Right atrium auricular region (tissue), 2 donors: ENCODE results near the gene CRYZL1. TPM values are rescaled to one million over a fixed set of nuclear protein-coding genes. Genes with fewer than 3 reads are reported as not detected.
"Not testable (repeated sequence)": the region's sequence is repeated elsewhere in the genome, so short reads cannot be mapped to it uniquely, and the experiment has no call there.

ENCODE experiments used
- DNase-seq: peaks from one replicate; pipeline ENCODE4 v3.0.0-alpha.2; 2019; ENCODE audit warnings: low spot score
- H3K27ac ChIP-seq, 2 donors: fragments of 200-600 bp; sonication (generic); 1 replicate in 1 of 2; 2 replicates in 1 of 2; pipeline ENCODE4 v1.5.1; 2016 to 2019
- H3K27me3 ChIP-seq, 2 donors: fragments of 200-600 bp; sonication (generic); one replicate each; pipeline versions ENCODE4 v1.5.1 to v1.6.0; 2017 to 2019
- H3K36me3 ChIP-seq: fragments of 200-600 bp; sonication (generic); one replicate; pipeline ENCODE4 v1.5.1; 2016
- H3K4me1 ChIP-seq, 2 donors: fragments of 200-600 bp; sonication (generic); one replicate each; pipeline versions ENCODE4 v1.5.1 to v1.6.0; 2017 to 2019
- H3K4me3 ChIP-seq, 2 donors: fragments of 200-600 bp; sonication (generic); 1 replicate in 1 of 2; 2 replicates in 1 of 2; pipeline ENCODE4 v1.5.1; 2017 to 2019; ENCODE audit warnings: mild to moderate bottlenecking in 1 of 2, moderate library complexity in 1 of 2
- H3K9me3 ChIP-seq, 2 donors: fragments of 200-600 bp; sonication (generic); one replicate each; pipeline ENCODE4 v1.5.1; 2019
- total RNA-seq, 2 donors: library from RNA; depleted of rRNA; stranded (reverse); fragments of >200 nt; gene quantifications; one replicate each; pipeline ENCODE4 v1.1.0, GENCODE V29; 2016
- TF ChIP-seq, protein P1 (sequence below), 2 donors: fragments of 200-600 bp; sonication (generic); IDR thresholded peaks; one replicate each; pipeline ENCODE4 v1.5.1; 2019; ENCODE audit warnings: antibody characterized with exemption in 2 of 2

The CRYZL1 gene
- total RNA-seq, 2 donors from 2014 or later, result 19.0 to 27.5 TPM

GRCh38 chr21:33643658-33644311 is 2.2 kb upstream of the CRYZL1 start:
- no peaks in the 10 kb centered on the region for H3K27me3 ChIP-seq
- H3K27ac ChIP-seq, result peak overlapping the region; percentile 83 to 92
- DNase-seq, result no peak
- TF ChIP-seq, protein P1, sequence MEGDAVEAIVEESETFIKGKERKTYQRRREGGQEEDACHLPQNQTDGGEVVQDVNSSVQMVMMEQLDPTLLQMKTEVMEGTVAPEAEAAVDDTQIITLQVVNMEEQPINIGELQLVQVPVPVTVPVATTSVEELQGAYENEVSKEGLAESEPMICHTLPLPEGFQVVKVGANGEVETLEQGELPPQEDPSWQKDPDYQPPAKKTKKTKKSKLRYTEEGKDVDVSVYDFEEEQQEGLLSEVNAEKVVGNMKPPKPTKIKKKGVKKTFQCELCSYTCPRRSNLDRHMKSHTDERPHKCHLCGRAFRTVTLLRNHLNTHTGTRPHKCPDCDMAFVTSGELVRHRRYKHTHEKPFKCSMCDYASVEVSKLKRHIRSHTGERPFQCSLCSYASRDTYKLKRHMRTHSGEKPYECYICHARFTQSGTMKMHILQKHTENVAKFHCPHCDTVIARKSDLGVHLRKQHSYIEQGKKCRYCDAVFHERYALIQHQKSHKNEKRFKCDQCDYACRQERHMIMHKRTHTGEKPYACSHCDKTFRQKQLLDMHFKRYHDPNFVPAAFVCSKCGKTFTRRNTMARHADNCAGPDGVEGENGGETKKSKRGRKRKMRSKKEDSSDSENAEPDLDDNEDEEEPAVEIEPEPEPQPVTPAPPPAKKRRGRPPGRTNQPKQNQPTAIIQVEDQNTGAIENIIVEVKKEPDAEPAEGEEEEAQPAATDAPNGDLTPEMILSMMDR (IDR thresholded peaks at IDR 0.05), result no peak
- no peaks in the 10 kb centered on the region for H3K36me3 ChIP-seq
- H3K9me3 ChIP-seq, result no peaks in the 10 kb centered on the region
- H3K4me3 ChIP-seq, result peak overlapping the region; percentile 91 to 98
- H3K4me1 ChIP-seq, result peaks cover 0 to 40% of the 10 kb centered on the region in 2 donors

DNA sequence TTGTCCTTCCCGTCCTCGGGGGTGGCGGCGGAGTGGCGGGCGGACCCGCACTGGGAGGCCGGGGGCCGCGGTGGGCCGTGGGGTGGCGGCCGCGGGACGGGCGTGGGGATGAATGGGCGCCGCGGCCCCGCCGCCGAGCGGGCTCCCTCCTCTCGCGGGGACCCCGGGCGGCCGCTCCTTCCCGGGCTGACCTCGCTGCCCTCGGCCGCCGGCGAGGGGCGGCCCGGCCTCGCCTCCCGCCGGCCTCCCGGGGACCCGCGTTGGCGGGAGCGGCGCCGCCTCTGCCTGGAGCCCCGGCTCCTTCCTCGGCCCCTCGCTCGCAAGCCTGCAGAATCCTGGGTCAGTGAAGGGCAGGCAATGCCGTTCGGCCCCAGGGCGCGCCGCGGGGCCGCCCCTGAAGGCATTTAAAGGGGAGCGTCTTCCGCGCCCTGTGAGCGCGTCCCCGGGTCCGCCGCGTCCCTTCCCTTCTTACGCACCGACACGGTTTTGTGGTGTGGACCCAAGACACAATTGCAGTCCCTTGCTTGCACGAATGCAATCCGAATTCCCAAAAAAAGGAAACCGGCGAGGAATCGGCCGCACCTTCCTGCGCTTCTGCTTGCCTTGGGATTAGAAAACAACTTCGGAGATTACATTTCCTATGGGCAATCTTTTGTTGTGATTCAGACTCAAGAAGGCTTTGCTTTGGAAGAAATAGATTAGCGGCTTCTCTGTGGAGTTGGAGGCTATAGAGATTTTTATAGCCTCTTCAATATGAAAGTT is 1.5 kb upstream of the CRYZL1 start:
- Histone ChIP-seq H3K36me3 (no peaks in the 10 kb centered on the region), H3K4me3 (peak overlapping the region; percentile 91 to 98), H3K27ac (peak overlapping the region; percentile 83 to 92), H3K4me1 (peaks cover 0 to 38% of the 10 kb centered on the region in 2 donors), H3K9me3 (no peaks in the 10 kb centered on the region), H3K27me3 (no peaks in the 10 kb centered on the region)
- TF ChIP-seq, protein P1 (IDR thresholded peaks at IDR 0.05), result no peak
- no peak for DNase-seq

DNA sequence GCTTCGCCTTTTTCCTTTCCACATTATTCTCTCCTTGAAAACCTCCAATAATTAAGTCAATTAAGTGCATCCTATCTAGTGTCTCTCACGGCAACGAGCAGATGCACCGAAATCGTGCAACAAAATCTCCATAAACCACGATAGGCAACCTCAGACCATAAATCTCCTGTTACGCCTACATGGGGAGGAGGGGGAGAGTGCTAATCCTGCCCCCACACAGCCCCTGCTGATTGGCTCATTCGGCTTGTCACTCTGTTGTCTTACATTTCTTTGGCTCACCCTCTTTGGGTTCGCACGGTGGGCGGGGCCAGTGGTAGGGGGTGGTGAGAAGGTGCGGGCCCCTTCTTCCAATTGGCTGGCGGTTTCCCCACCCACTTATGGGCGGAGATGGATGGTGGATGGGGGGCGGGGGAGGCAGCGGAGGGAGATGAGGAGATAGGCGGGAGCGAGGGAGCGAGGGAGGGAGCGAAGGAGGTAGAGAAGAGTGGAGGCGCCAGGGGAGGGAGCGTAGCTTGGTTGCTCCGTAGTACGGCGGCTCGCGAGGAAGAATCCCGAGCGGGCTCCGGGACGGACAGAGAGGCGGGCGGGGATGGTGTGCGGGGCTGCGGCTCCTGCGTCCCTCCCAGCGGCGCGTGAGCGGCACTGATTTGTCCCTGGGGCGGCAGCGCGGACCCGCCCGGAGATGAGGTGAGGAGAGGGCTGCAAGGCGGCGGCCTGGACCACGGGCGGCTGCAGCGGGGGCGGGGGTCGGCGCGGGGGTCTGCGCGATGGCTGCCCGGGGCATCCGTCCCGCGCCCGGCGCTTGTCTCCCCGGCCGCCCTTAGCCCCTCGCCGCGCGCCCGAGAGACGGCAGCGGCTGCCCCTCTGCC is 720 bp upstream of the CRYZL1 start, which contains the start of gene ITSN1:
Gene ITSN1 (plus strand): TSS at position 475 of the 869 bp plus-strand sequence. CDS start 76,328 bp downstream, outside the sequence.
- Histone ChIP-seq H3K4me1 (peaks cover 0 to 38% of the 10 kb centered on the region in 2 donors), H3K27ac (peak within 1 kb of the TSS; percentile 83 to 92), H3K4me3 (peak within 1 kb of the TSS; percentile 91 to 98), H3K36me3 (no peaks in the 10 kb centered on the region), H3K9me3 (no peaks in the 10 kb centered on the region), H3K27me3 (no peaks in the 10 kb centered on the region)
- TF ChIP-seq, protein P1 (IDR thresholded peaks at IDR 0.05), result no peak
- DNase-seq, result peak; percentile 100

- Histone ChIP-seq H3K27ac (peak overlapping the region; percentile 83 to 92), H3K36me3 (no peaks in the 10 kb centered on the region), H3K4me3 (peak overlapping the region; percentile 71 to 98), H3K4me1 (peaks cover 0 to 33% of the 10 kb centered on the region in 2 donors), H3K27me3 (no peaks in the 10 kb centered on the region), H3K9me3 (no peaks in the 10 kb centered on the region)
- TF ChIP-seq, protein P1 (IDR thresholded peaks at IDR 0.05), result no peak
- no peak for DNase-seq
Measured at GRCh38 chr21:33640697-33641351, 717 bp downstream of the CRYZL1 start.

- Histone ChIP-seq H3K4me3 (no peak overlapping the region), H3K27ac (no peak overlapping the region), H3K36me3 (peaks cover 25% of the 10 kb centered on the region), H3K9me3 (no peaks in the 10 kb centered on the region), H3K4me1 (no peaks in the 10 kb centered on the region), H3K27me3 (no peaks in the 10 kb centered on the region)
- no peak for DNase-seq
- TF ChIP-seq, protein P1 (IDR thresholded peaks at IDR 0.05), result no peak
Measured at GRCh38 chr21:33634254-33634653, 7.3 kb downstream of the CRYZL1 start.

DNA sequence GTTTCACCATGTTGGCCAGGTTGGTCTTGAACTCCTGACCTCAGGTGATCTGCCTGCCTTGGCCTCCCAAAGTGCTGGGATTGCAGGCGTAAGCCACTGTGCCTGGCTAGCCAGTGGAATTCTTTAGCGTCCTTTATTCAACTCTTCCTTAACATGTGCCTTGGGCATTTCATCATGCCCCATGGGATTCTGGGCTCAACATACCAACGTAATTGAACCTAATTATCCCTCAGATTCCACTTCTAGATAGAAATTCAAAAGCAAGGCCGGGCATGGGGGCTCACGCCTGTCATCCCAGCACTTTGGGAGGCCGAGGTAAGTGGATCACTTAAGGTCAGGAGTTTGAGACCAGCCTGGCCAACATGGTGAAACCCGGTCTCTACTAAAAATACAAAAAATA is 15.4 kb downstream of the CRYZL1 start:
- DNase-seq, H3K9me3 ChIP-seq, H3K27ac ChIP-seq, H3K4me1 ChIP-seq, H3K4me3 ChIP-seq, H3K27me3 ChIP-seq: not testable (repeated sequence)
- peaks cover 40% of the 10 kb centered on the region for H3K36me3 ChIP-seq
